Neural crest cell (in vitro differentiated cells): ENCODE measurements around the gene CMTR1. TPM values are rescaled to one million over a fixed set of nuclear protein-coding genes. Genes with fewer than 3 reads are reported as not detected.
A peak's percentile ranks its signal among the peaks of the same experiment; 100 is the strongest.
"Not testable (repeated sequence)": the region's sequence is repeated elsewhere in the genome, so short reads cannot be mapped to it uniquely, and the experiment has no call there.

Source experiments
- DNase-seq: peaks from one replicate; pipeline ENCODE4 v3.0.0; 2021; ENCODE audit warnings: low read depth, mixed read lengths, low spot score
- H3K27ac Mint-ChIP-seq: one replicate; pipeline ENCODE4 v1.8.0; 2021; ENCODE audit warnings: mild to moderate bottlenecking, mixed read lengths; ENCODE audit not compliant: unreplicated experiment
- H3K27me3 Mint-ChIP-seq: 2 replicates; pipeline ENCODE4 v1.8.0; 2021; ENCODE audit warnings: low read depth, mild to moderate bottlenecking, mixed read lengths
- H3K36me3 Mint-ChIP-seq: 2 replicates; pipeline ENCODE4 v1.8.0; 2021; ENCODE audit warnings: low read depth, mild to moderate bottlenecking, mixed read lengths
- H3K4me1 Mint-ChIP-seq: 2 replicates; pipeline ENCODE4 v1.8.0; 2021; ENCODE audit warnings: mixed read lengths
- H3K4me3 Mint-ChIP-seq: one replicate; pipeline ENCODE4 v1.8.0; 2021; ENCODE audit warnings: mild to moderate bottlenecking, mixed read lengths
- H3K9me3 Mint-ChIP-seq: 2 replicates; pipeline ENCODE4 v1.8.0; 2021; ENCODE audit warnings: mixed read lengths
- CTCF ChIP-seq: fragments of 200-600 bp; sonication (generic); conservative IDR thresholded peaks from 2 replicates; pipeline ENCODE4 v1.5.0; 2021; ENCODE audit warnings: antibody characterized with exemption, mild to moderate bottlenecking
- total RNA-seq: library from RNA; stranded (reverse); gene quantifications from 2 replicates; pipeline ENCODE4 v1.2.1, GENCODE V29; 2021

CMTR1 gene
- total RNA-seq, 1 donor from 2014 or later: 51.0 TPM

- H3K27me3 Mint-ChIP-seq: no peaks in the 10 kb centered on the region
- peak; percentile 99 for DNase-seq
- no peaks in the 10 kb centered on the region for H3K36me3 Mint-ChIP-seq
- H3K27ac Mint-ChIP-seq: peak within 1 kb of the TSS; percentile 98
- H3K9me3 Mint-ChIP-seq: no peaks in the 10 kb centered on the region
- TF ChIP-seq CTCF: no peak
- H3K4me1 Mint-ChIP-seq: peaks cover 43% of the 10 kb centered on the region
- H3K4me3 Mint-ChIP-seq: peak within 1 kb of the TSS; percentile 92
These were observed 66.6 kb downstream of the CMTR1 start, which contains the start of gene CCDC167 for GRCh38 chr6:37499433-37500293. CCDC167 (minus strand) TSS chr6:37499893; CDS start chr6:37499863, 30 bp downstream.

- H3K36me3 Mint-ChIP-seq: no peaks in the 10 kb centered on the region
- H3K4me3 Mint-ChIP-seq: peak overlapping the region; percentile 92
- H3K9me3 Mint-ChIP-seq: no peaks in the 10 kb centered on the region
- DNase-seq: no peak
- H3K27ac Mint-ChIP-seq: peak overlapping the region; percentile 98
- TF ChIP-seq CTCF: no peak
- no peaks in the 10 kb centered on the region for H3K27me3 Mint-ChIP-seq
- H3K4me1 Mint-ChIP-seq: peaks cover 39% of the 10 kb centered on the region
These were observed 67.2 kb downstream of the CMTR1 start for GRCh38 chr6:37500294-37500608.

GRCh38 chr6:37500904-37501303 lies 67.9 kb downstream of the CMTR1 start:
- not testable (repeated sequence) for H3K4me3 Mint-ChIP-seq, H3K27me3 Mint-ChIP-seq, H3K27ac Mint-ChIP-seq, H3K9me3 Mint-ChIP-seq, H3K36me3 Mint-ChIP-seq, DNase-seq
- H3K4me1 Mint-ChIP-seq: peaks cover 34% of the 10 kb centered on the region

GRCh38 chr6:37501632-37502491 lies 68.8 kb downstream of the CMTR1 start:
- H3K4me3 Mint-ChIP-seq: peak overlapping the region; percentile 1
- H3K9me3 Mint-ChIP-seq: no peaks in the 10 kb centered on the region

GRCh38 chr6:37502703-37503291 lies 69.8 kb downstream of the CMTR1 start:
- Mint-ChIP-seq H3K9me3 (no peaks in the 10 kb centered on the region), H3K27ac (no peak overlapping the region), H3K4me3 (no peak overlapping the region), H3K4me1 (peaks cover 25% of the 10 kb centered on the region), H3K36me3 (no peaks in the 10 kb centered on the region), H3K27me3 (no peaks in the 10 kb centered on the region)
- DNase-seq: no peak
- no peak for TF ChIP-seq CTCF

More at GRCh38 chr6:37501632-37502491, 68.8 kb downstream of the CMTR1 start:
- no peaks in the 10 kb centered on the region for H3K27me3 Mint-ChIP-seq
- no peak for TF ChIP-seq CTCF
- peak overlapping the region; percentile 45 for H3K27ac Mint-ChIP-seq
- peaks cover 32% of the 10 kb centered on the region for H3K4me1 Mint-ChIP-seq
- no peaks in the 10 kb centered on the region for H3K36me3 Mint-ChIP-seq
- no peak for DNase-seq
